GM12878 (cell line): ENCODE data around the gene CRYGN. TPM values are rescaled to one million over a fixed set of nuclear protein-coding genes. Genes with fewer than 3 reads are reported as not detected.

Experiments used
- ATAC-seq: fragments of 200-7000 bp; cut with Tn5 transposase; 3 replicates; pipeline ENCODE4 v1.9.1; 2020; ENCODE audit warnings: mild to moderate bottlenecking, moderate library complexity
- BruUV-seq: library from RNA; stranded (reverse); fragments of 400-500 nt; replicated peaks from 2 replicates; lab custom pipeline; 2021; lab: Mats Ljungman, UMichigan
- CTCF ChIA-PET: fragments of 300-600 bp; sonication (Branson Sonifier 250); formaldehyde crosslinking; extraction: SDS; loops from one replicate; lab custom pipeline; 2021; ENCODE audit warnings: inconsistent platforms; lab: Yijun Ruan, JAX
- POLR2A ChIA-PET: fragments of 350-600 bp; formaldehyde crosslinking; extraction: SDS; loops from one replicate; lab custom pipeline; 2021; ENCODE audit warnings: inconsistent platforms; lab: Charles Lee
- RAD21 ChIA-PET: fragments of 300-600 bp; sonication (Branson Sonifier 250); formaldehyde crosslinking; loops from one replicate; lab custom pipeline; 2023; ENCODE audit warnings: antibody characterized with exemption; ENCODE audit not compliant: unreplicated experiment; lab: Charles Lee
- SMC1A ChIA-PET: fragments of 300-600 bp; sonication (Branson Sonifier 250); formaldehyde crosslinking; loops from one replicate; lab custom pipeline; 2023; ENCODE audit not compliant: unreplicated experiment, uncharacterized antibody; lab: Charles Lee
- DNase-seq: peaks from one replicate; pipeline ENCODE4 v3.0.0-alpha.2; 2011; ENCODE audit warnings: low read depth, low spot score
- FAIRE-seq: peaks from 3 replicates; lab custom pipeline; 2011; peaks lifted over from hg19 to GRCh38; lab: Jason Lieb, UNC
- H2AFZ ChIP-seq: 2 replicates; pipeline ENCODE4 v1.6.0; 2011; ENCODE audit warnings: low read depth, low read length, control low read depth; ENCODE audit not compliant: control insufficient read depth
- H3K27ac ChIP-seq: 2 replicates; pipeline ENCODE4 v1.5.1; 2011; ENCODE audit warnings: control low read depth; ENCODE audit not compliant: control insufficient read depth, insufficient read depth
- H3K27me3 ChIP-seq, 2 experiments: replicated peaks in 1 of 2; 2 replicates each; pipeline versions ENCODE4 v1.6.0 to v1.6.1; 2011; ENCODE audit warnings: low read length in 1 of 2; ENCODE audit not compliant: control insufficient read depth in 2 of 2, insufficient read depth in 2 of 2
- H3K36me3 ChIP-seq, 2 experiments: 2 replicates each; pipeline ENCODE4 v1.5.1; 2011; ENCODE audit warnings: low read length in 1 of 2; ENCODE audit not compliant: control insufficient read depth in 2 of 2, insufficient read depth in 2 of 2
- H3K4me1 ChIP-seq: 2 replicates; pipeline ENCODE4 v1.6.1; 2011; ENCODE audit warnings: mild to moderate bottlenecking, low read length, moderate library complexity, mixed read lengths; ENCODE audit not compliant: control insufficient read depth, insufficient read depth
- H3K4me2 ChIP-seq: 2 replicates; pipeline ENCODE4 v1.6.0; 2011; ENCODE audit warnings: control low read depth; ENCODE audit not compliant: control insufficient read depth, insufficient read depth
- H3K4me3 ChIP-seq: fragments of 200-600 bp; sonication (generic); 2 replicates; pipeline ENCODE4 v1.5.1; 2016
- H3K79me2 ChIP-seq: 2 replicates; pipeline ENCODE4 v1.6.0; 2011; ENCODE audit warnings: low read length; ENCODE audit not compliant: control insufficient read depth, insufficient read depth
- H3K9ac ChIP-seq: 2 replicates; pipeline ENCODE4 v1.8.0; 2011; ENCODE audit warnings: low read length, control low read depth, mixed read lengths; ENCODE audit not compliant: control insufficient read depth, insufficient read depth
- H3K9me3 ChIP-seq: replicated peaks from 3 replicates; pipeline ENCODE4 v1.5.1; 2011; ENCODE audit warnings: mild to moderate bottlenecking, low read length; ENCODE audit not compliant: control insufficient read depth, insufficient read depth
- H4K20me1 ChIP-seq: 2 replicates; pipeline ENCODE4 v1.6.0; 2011; ENCODE audit not compliant: control insufficient read depth, insufficient read depth
- KAT2A ChIP-seq: conservative IDR thresholded peaks from 2 replicates; pipeline ENCODE4 v1.6.1; 2011; ENCODE audit warnings: low read depth, low read length; ENCODE audit not compliant: control insufficient read depth
- MEF2A ChIP-seq: IDR thresholded peaks from 2 replicates; pipeline ENCODE4 v1.6.1; 2011; ENCODE audit warnings: low read depth, mild to moderate bottlenecking, low read length, moderate library complexity; ENCODE audit not compliant: insufficient read depth
- MYB ChIP-seq: fragments of 150-350 bp; IDR thresholded peaks from 2 replicates; pipeline ENCODE4 v1.6.1; 2014; ENCODE audit warnings: mild to moderate bottlenecking, low read depth, low read length, borderline replicate concordance
- NFYB ChIP-seq: IDR thresholded peaks from 2 replicates; pipeline ENCODE4 v1.6.1; 2011; ENCODE audit warnings: low read depth, mild to moderate bottlenecking, low read length, improper control_type of control experiment, moderate library complexity; ENCODE audit not compliant: insufficient read depth
- NRF1 ChIP-seq: conservative IDR thresholded peaks from 2 replicates; pipeline ENCODE4 v1.6.1; 2011; ENCODE audit warnings: mild to moderate bottlenecking, low read depth, low read length, improper control_type of control experiment
- RAD21 ChIP-seq: IDR thresholded peaks from 2 replicates; pipeline ENCODE4 v1.6.1; 2011; ENCODE audit warnings: mild to moderate bottlenecking, low read depth, low read length, moderate library complexity; ENCODE audit not compliant: insufficient read depth
- RELA ChIP-seq: fragments of 450-650 bp; IDR thresholded peaks from 2 replicates; pipeline ENCODE4 v1.8.0; 2014; ENCODE audit warnings: borderline replicate concordance; ENCODE audit not compliant: partially characterized antibody
- RFX5 ChIP-seq: IDR thresholded peaks from 2 replicates; pipeline ENCODE4 v1.6.1; 2011; ENCODE audit warnings: low read depth, low read length, improper control_type of control experiment
- SMAD5 ChIP-seq: IDR thresholded peaks from 2 replicates; pipeline ENCODE4 v1.6.1; 2016; ENCODE audit warnings: antibody characterized with exemption, low read depth
- YBX1 ChIP-seq: fragments of 450-650 bp; IDR thresholded peaks from 2 replicates; pipeline ENCODE4 v1.6.1; 2016; ENCODE audit warnings: antibody characterized with exemption
- YY1 ChIP-seq: IDR thresholded peaks from 2 replicates; pipeline ENCODE4 v1.6.1; 2011; ENCODE audit warnings: low read depth, mild to moderate bottlenecking, low read length
- ZNF24 ChIP-seq: fragments of 450-650 bp; IDR thresholded peaks from 2 replicates; pipeline ENCODE4 v1.6.1; 2017; ENCODE audit warnings: antibody characterized with exemption, mild to moderate bottlenecking
- ZZZ3 ChIP-seq: IDR thresholded peaks from 2 replicates; pipeline ENCODE4 v1.6.1; 2011; ENCODE audit warnings: low read depth; ENCODE audit not compliant: control insufficient read depth, insufficient read length
- WGBS: methylation state at CpG from one replicate; pipeline ENCODE4 v1.1.6; 2016; ENCODE audit warnings: low lambda C conversion rate; ENCODE audit not compliant: insufficient replicate concordance, insufficient coverage; ENCODE audit errors: missing lambda C conversion rate; 5-methylcytosine and 5-hydroxymethylcytosine counted together
- in situ Hi-C: fragments of 300-500 bp; cut with MboI; formaldehyde crosslinking; loops from 9 replicates; pipeline ENCODE4 v1.14.3; 2018; ENCODE audit warnings: mixed read lengths
- intact Hi-C: fragments of 100-400 bp; cut with micrococcal nuclease; formaldehyde crosslinking; loops from one replicate; pipeline ENCODE4 v1.14.2; 2022; ENCODE audit not compliant: unreplicated experiment
- polyA plus RNA-seq, 11 experiments: library from polyadenylated mRNA; depleted of rRNA in 4 of 11; unstranded in 6 of 11; stranded (reverse) in 5 of 11; fragments of >200 nt; fragmentation: Nextera tagmentation in 4 of 11; fragmentation: Illumina TruSeq in 1 of 11; extraction: Ambion mirVana in 4 of 11; extraction: Trizol in 1 of 11; gene quantifications; 1 replicate in 1 of 11; 2 replicates in 10 of 11; pipeline versions ENCODE4 v1.2.1 to v1.2.3, GENCODE V29; 2011 to 2016; ENCODE audit warnings: inconsistent platforms in 2 of 11, missing spikeins in 2 of 11, low read depth in 1 of 11
- total RNA-seq, 4 experiments: library from RNA; depleted of rRNA in 3 of 4; stranded (reverse); fragments of >200 nt in 3 of 4; fragmentation: Illumina TruSeq in 1 of 4; extraction: Trizol in 1 of 4; gene quantifications; 2 replicates each; pipeline versions ENCODE4 v1.2.1 to v1.2.3, GENCODE V29; 2013 to 2021
- TF ChIP-seq, protein P1 (sequence below), 3 experiments: IDR thresholded peaks in 2 of 3; conservative IDR thresholded peaks in 1 of 3; 2 replicates each; pipeline ENCODE4 v1.5.1; 2011; ENCODE audit warnings: low read depth in 3 of 3, low read length in 3 of 3, mild to moderate bottlenecking in 3 of 3, control low read depth in 2 of 3, moderate library complexity in 2 of 3, inconsistent platforms in 1 of 3, mixed read lengths in 1 of 3; ENCODE audit not compliant: control insufficient read depth in 2 of 3, insufficient read depth in 1 of 3; ENCODE audit errors: extremely low read depth in 1 of 3

Gene CRYGN
- total and polyA plus RNA-seq, 10 of the 15 experiments (the other 5 are each of a cell fraction or from before 2014, with no cell fraction given) = not detected

DNA sequence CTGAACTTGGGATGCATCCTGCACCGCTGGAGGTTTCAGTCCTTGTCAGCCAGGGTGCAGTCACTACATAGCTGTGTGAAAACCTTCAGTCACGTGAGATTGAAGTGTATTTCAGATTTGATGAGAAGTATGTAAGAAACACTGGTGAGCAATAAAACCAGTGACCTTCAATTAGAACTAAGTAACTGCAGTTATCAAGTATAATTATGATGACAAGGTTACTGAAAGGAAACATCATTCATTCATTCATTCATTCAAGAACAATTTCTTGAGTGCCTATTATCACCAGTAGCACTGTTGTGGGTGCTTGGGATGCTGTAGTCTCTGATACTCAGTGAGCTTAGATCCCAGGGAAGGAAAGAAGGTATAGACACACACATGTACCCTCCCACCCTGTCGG, 46.1 kb upstream of the CRYGN start:
- no peaks in the 10 kb centered on the region for H3K9me3 ChIP-seq
- FAIRE-seq (no peak), ATAC-seq (no peak), DNase-seq (no peak)
- no peak overlapping the region for H3K4me3 ChIP-seq
- ChIA-PET CTCF (interaction anchor here (0.8 kb wide), 1 partner anchor 13 kb away, joined by 3 read pairs; no protein-coding TSS in a partner anchor), POLR2A (no interaction called here), SMC1A (interaction anchor here (0.6 to 2.4 kb wide), 6 partner anchors 9 to 35 kb away, joined by 4 to 8 read pairs (median 6); no protein-coding TSS in a partner anchor), RAD21 (interaction anchor here (1.5 kb wide), 1 partner anchor 31 kb away, joined by 4 read pairs; no protein-coding TSS in a partner anchor)
- intact Hi-C loops = no loop called here
- no TSS peak for BruUV-seq
- WGBS = 96% methylated on average over 3 of the region's 3 CpGs
- peaks cover 31 to 61% of the 10 kb centered on the region in 2 experiments for H3K36me3 ChIP-seq
- in situ Hi-C loops = no loop called here
- 0 out of 2 replicates have a peak overlapping the region, but pooled peaks have one; percentile 61 for H3K27ac ChIP-seq
- H2AFZ ChIP-seq = no peak overlapping the region
- H3K9ac ChIP-seq = no peak overlapping the region
- H3K4me2 ChIP-seq = peak overlapping the region; percentile 47
- TF ChIP-seq NRF1 (no peak), RELA (no peak), ZNF24 (peak; percentile 85)
- peaks cover 23% of the 10 kb centered on the region for H3K4me1 ChIP-seq
- peaks cover 3% of the 10 kb centered on the region; the same call in 1 of the 2 replicates for H4K20me1 ChIP-seq
- H3K79me2 ChIP-seq = peaks cover 45% of the 10 kb centered on the region
- H3K27me3 ChIP-seq = no peaks in the 10 kb centered on the region

GRCh38 chr7:151484971-151485707, 45.2 kb upstream of the CRYGN start:
- peak overlapping the region; percentile 47 for H3K4me2 ChIP-seq
- ATAC-seq (peak; percentile 49; the same call in 2 of the 3 replicates), DNase-seq (no peak)
- TF ChIP-seq SMAD5 = no peak
- no peak for TF ChIP-seq ZZZ3
- TF ChIP-seq RAD21 = no peak
- TF ChIP-seq YBX1 = no peak
- TF ChIP-seq MEF2A = peak; percentile 74; the same call in 1 of the 2 replicates
- TF ChIP-seq RFX5 = no peak
- no peak for TF ChIP-seq KAT2A
- TF ChIP-seq YY1 = peak; percentile 79
- no peak for TF ChIP-seq NFYB
- TF ChIP-seq, protein P1, sequence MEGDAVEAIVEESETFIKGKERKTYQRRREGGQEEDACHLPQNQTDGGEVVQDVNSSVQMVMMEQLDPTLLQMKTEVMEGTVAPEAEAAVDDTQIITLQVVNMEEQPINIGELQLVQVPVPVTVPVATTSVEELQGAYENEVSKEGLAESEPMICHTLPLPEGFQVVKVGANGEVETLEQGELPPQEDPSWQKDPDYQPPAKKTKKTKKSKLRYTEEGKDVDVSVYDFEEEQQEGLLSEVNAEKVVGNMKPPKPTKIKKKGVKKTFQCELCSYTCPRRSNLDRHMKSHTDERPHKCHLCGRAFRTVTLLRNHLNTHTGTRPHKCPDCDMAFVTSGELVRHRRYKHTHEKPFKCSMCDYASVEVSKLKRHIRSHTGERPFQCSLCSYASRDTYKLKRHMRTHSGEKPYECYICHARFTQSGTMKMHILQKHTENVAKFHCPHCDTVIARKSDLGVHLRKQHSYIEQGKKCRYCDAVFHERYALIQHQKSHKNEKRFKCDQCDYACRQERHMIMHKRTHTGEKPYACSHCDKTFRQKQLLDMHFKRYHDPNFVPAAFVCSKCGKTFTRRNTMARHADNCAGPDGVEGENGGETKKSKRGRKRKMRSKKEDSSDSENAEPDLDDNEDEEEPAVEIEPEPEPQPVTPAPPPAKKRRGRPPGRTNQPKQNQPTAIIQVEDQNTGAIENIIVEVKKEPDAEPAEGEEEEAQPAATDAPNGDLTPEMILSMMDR (IDR thresholded peaks at IDR 0.05 in 2 of 3, conservative IDR thresholded peaks at IDR 0.05 in 1 of 3; ENCODE audit: control insufficient read depth in 2 of 3, extremely low read depth in 1 of 3, insufficient read depth in 1 of 3, low read depth in 3 of 3, low read length in 3 of 3) = no peak
- TF ChIP-seq MYB = no peak

More at GRCh38 chr7:151484971-151485707, 45.2 kb upstream of the CRYGN start:
- 88% methylated on average over 7 of the region's 7 CpGs for WGBS
- no TSS peak for BruUV-seq
- Histone ChIP-seq H3K79me2 (peaks cover 50% of the 10 kb centered on the region), H4K20me1 (peaks cover 3% of the 10 kb centered on the region; the same call in 1 of the 2 replicates), H3K4me1 (peaks cover 23% of the 10 kb centered on the region), H3K27ac (peak overlapping the region; percentile 61), H3K4me3 (no peak overlapping the region), H3K27me3 (no peaks in the 10 kb centered on the region), H2AFZ (0 out of 2 replicates have a peak overlapping the region, but pooled peaks have one; percentile 7), H3K36me3 (peaks cover 28 to 56% of the 10 kb centered on the region in 2 experiments), H3K9ac (no peak overlapping the region), H3K9me3 (no peaks in the 10 kb centered on the region)
- SMC1A ChIA-PET = interaction anchor here (0.6 to 2.4 kb wide), 4 partner anchors 8 to 34 kb away, joined by 4 to 8 read pairs (median 6); no protein-coding TSS in a partner anchor
- in situ Hi-C loops (no loop called here), intact Hi-C loops (no loop called here)
- POLR2A ChIA-PET = interaction anchor here (0.8 to 1.3 kb wide), 3 partner anchors 9 to 33 kb away, joined by 3 to 4 read pairs (median 3); no protein-coding TSS in a partner anchor
- CTCF ChIA-PET = interaction anchor here (0.8 to 0.9 kb wide), 2 partner anchors 159 to 171 kb away, joined by 3 read pairs; no protein-coding TSS in a partner anchor
- RAD21 ChIA-PET = interaction anchor here (1.5 to 1.6 kb wide), 2 partner anchors 12 to 32 kb away, joined by 4 to 5 read pairs; no protein-coding TSS in a partner anchor
- FAIRE-seq = no peak
